OCI-LY7 (cell line): ENCODE results near the gene AFG1L. TPM values are rescaled to one million over a fixed set of nuclear protein-coding genes. Genes with fewer than 3 reads are reported as not detected.

Experiments
- BruUV-seq: library from RNA; stranded (reverse); fragments of 400-500 nt; replicated peaks from 2 replicates; lab custom pipeline; 2021; lab: Mats Ljungman, UMichigan
- CTCF ChIA-PET: fragments of 300-600 bp; sonication (Branson Sonifier 250); formaldehyde crosslinking; loops from one replicate; lab custom pipeline; 2022; ENCODE audit warnings: antibody characterized with exemption; ENCODE audit not compliant: unreplicated experiment; lab: Charles Lee
- POLR2A ChIA-PET: fragments of 300-600 bp; sonication (Branson Sonifier 250); formaldehyde crosslinking; loops from one replicate; lab custom pipeline; 2022; ENCODE audit warnings: antibody characterized with exemption; lab: Charles Lee
- DNase-seq: peaks from one replicate; pipeline ENCODE4 v3.0.0-alpha.2; 2015; ENCODE audit warnings: low spot score
- H2AFZ ChIP-seq: fragments of 200-600 bp; sonication (generic), shearing (Covaris generic); 2 replicates; pipeline ENCODE4 v1.6.1; 2014; ENCODE audit warnings: mild to moderate bottlenecking, antibody characterized with exemption, low read length, moderate library complexity
- H3K27ac ChIP-seq: fragments of 200-600 bp; sonication (generic); 2 replicates; pipeline ENCODE4 v1.5.1; 2014; ENCODE audit warnings: mixed run types, low read depth, mild to moderate bottlenecking, moderate library complexity, low read length, inconsistent platforms; ENCODE audit not compliant: poor library complexity, severe bottlenecking
- H3K36me3 ChIP-seq: fragments of 200-600 bp; sonication (generic); 2 replicates; pipeline ENCODE4 v1.6.1; 2014; ENCODE audit warnings: mild to moderate bottlenecking, antibody characterized with exemption, low read length, moderate library complexity, mixed read lengths; ENCODE audit not compliant: insufficient read depth
- H3K4me1 ChIP-seq: fragments of 200-600 bp; sonication (generic); 2 replicates; pipeline ENCODE4 v1.5.1; 2014; ENCODE audit warnings: mild to moderate bottlenecking, low read length; ENCODE audit not compliant: insufficient read depth, poor library complexity, severe bottlenecking
- H3K4me2 ChIP-seq: fragments of 200-600 bp; sonication (generic); 2 replicates; pipeline ENCODE4 v1.6.1; 2014; ENCODE audit warnings: mild to moderate bottlenecking, low read length
- H3K4me3 ChIP-seq: fragments of 200-600 bp; sonication (generic); 2 replicates; pipeline ENCODE4 v1.5.1; 2014; ENCODE audit warnings: mild to moderate bottlenecking, low read depth, low read length; ENCODE audit not compliant: poor library complexity, severe bottlenecking
- H3K79me2 ChIP-seq: fragments of 200-600 bp; sonication (generic); 2 replicates; pipeline ENCODE4 v1.6.1; 2016; ENCODE audit warnings: low read depth, mild to moderate bottlenecking, low read length, moderate library complexity, mixed read lengths; ENCODE audit not compliant: insufficient read depth
- H3K9me2 ChIP-seq: fragments of 200-600 bp; sonication (generic); 2 replicates; pipeline ENCODE4 v1.6.1; 2016; ENCODE audit warnings: mild to moderate bottlenecking, low read length, mixed read lengths; ENCODE audit not compliant: insufficient read depth
- H3K9me3 ChIP-seq: fragments of 200-600 bp; sonication (generic); 2 replicates; pipeline ENCODE4 v1.6.1; 2014; ENCODE audit warnings: mild to moderate bottlenecking, mixed run types, low read length, mixed read lengths
- H4K20me1 ChIP-seq: fragments of 200-600 bp; sonication (generic); 2 replicates; pipeline ENCODE4 v1.6.1; 2014; ENCODE audit warnings: mild to moderate bottlenecking, antibody characterized with exemption, low read length, moderate library complexity, mixed read lengths; ENCODE audit not compliant: insufficient read depth
- CTCF ChIP-seq: fragments of 200-600 bp; sonication (generic); conservative IDR thresholded peaks from 2 replicates; pipeline ENCODE4 v1.5.1; 2014; ENCODE audit warnings: mild to moderate bottlenecking, antibody characterized with exemption, low read length, moderate library complexity, mixed read lengths
- EZH2phosphoT487 ChIP-seq: fragments of 200-600 bp; sonication (generic); IDR thresholded peaks from 2 replicates; pipeline ENCODE4 v1.6.1; 2018; ENCODE audit warnings: low read depth, borderline replicate concordance, mild to moderate bottlenecking, mixed run types, antibody characterized with exemption, low read length, moderate library complexity, mixed read lengths
- intact Hi-C: fragments of 100-400 bp; cut with micrococcal nuclease; formaldehyde crosslinking; loops from one replicate; pipeline ENCODE4 v1.10.0; 2022; ENCODE audit not compliant: unreplicated experiment
- total RNA-seq, 2 experiments: library from RNA; depleted of rRNA in 1 of 2; stranded (reverse); fragments of >200 nt in 1 of 2; shearing (Covaris generic) in 1 of 2; gene quantifications; 2 replicates each; pipeline ENCODE4 v1.2.3, GENCODE V29; 2014 to 2022

AFG1L gene
- total RNA-seq, 2 experiments from 2014 or later = 8.9 to 9.0 TPM

GRCh38 chr6:108451816-108452215, 157.0 kb downstream of the AFG1L start:
- CTCF ChIA-PET = no interaction called here
- no peak overlapping the region for H2AFZ ChIP-seq

GRCh38 chr6:108452711-108453195, 157.9 kb downstream of the AFG1L start:
- Histone ChIP-seq H3K4me3 (no peak overlapping the region), H4K20me1 (no peaks in the 10 kb centered on the region), H3K9me2 (no peaks in the 10 kb centered on the region), H2AFZ (no peak overlapping the region), H3K36me3 (no peaks in the 10 kb centered on the region), H3K4me2 (no peak overlapping the region), H3K27ac (no peak overlapping the region), H3K9me3 (no peaks in the 10 kb centered on the region), H3K4me1 (no peaks in the 10 kb centered on the region), H3K79me2 (no peaks in the 10 kb centered on the region)
- no peak for DNase-seq
- TF ChIP-seq EZH2phosphoT487 (no peak), CTCF (no peak)
- ChIA-PET POLR2A (no interaction called here), CTCF (no interaction called here)
- intact Hi-C loops = no loop called here
- BruUV-seq = no TSS peak

More at GRCh38 chr6:108451816-108452215, 157.0 kb downstream of the AFG1L start:
- no peaks in the 10 kb centered on the region for H3K4me1 ChIP-seq
- BruUV-seq = no TSS peak
- no peaks in the 10 kb centered on the region for H4K20me1 ChIP-seq
- H3K36me3 ChIP-seq = no peaks in the 10 kb centered on the region
- H3K9me2 ChIP-seq = no peaks in the 10 kb centered on the region
- no peak overlapping the region for H3K4me3 ChIP-seq
- no peak overlapping the region for H3K27ac ChIP-seq
- no peaks in the 10 kb centered on the region for H3K79me2 ChIP-seq
- no peak overlapping the region for H3K4me2 ChIP-seq
- POLR2A ChIA-PET = no interaction called here
- intact Hi-C loops = no loop called here
- DNase-seq = no peak
- TF ChIP-seq CTCF (no peak), EZH2phosphoT487 (no peak)
- no peaks in the 10 kb centered on the region for H3K9me3 ChIP-seq

GRCh38 chr6:108453601-108454185, 158.8 kb downstream of the AFG1L start:
- H3K9me2 ChIP-seq = no peaks in the 10 kb centered on the region
- no TSS peak for BruUV-seq
- no peak for TF ChIP-seq EZH2phosphoT487
- no peak overlapping the region for H3K27ac ChIP-seq
- POLR2A ChIA-PET = interaction anchor here (0.6 to 1.6 kb wide), 7 partner anchors 12 to 775 kb away, joined by 3 to 7 read pairs (median 3); no protein-coding TSS in a partner anchor
- CTCF ChIA-PET = no interaction called here
- H4K20me1 ChIP-seq = no peaks in the 10 kb centered on the region
- peak; percentile 5 for DNase-seq
- H3K4me3 ChIP-seq = no peak overlapping the region
- no peaks in the 10 kb centered on the region for H3K4me1 ChIP-seq
- H3K79me2 ChIP-seq = no peaks in the 10 kb centered on the region
- H3K4me2 ChIP-seq = no peak overlapping the region
- no peaks in the 10 kb centered on the region for H3K36me3 ChIP-seq
- intact Hi-C loops = no loop called here
- H3K9me3 ChIP-seq = no peaks in the 10 kb centered on the region
- no peak overlapping the region for H2AFZ ChIP-seq
